ENCODE results near the gene BCL7C.
"Not testable (repeated sequence)": the region's sequence is repeated elsewhere in the genome, so short reads cannot be mapped to it uniquely, and the experiment has no call there.

Gene BCL7C

DNA sequence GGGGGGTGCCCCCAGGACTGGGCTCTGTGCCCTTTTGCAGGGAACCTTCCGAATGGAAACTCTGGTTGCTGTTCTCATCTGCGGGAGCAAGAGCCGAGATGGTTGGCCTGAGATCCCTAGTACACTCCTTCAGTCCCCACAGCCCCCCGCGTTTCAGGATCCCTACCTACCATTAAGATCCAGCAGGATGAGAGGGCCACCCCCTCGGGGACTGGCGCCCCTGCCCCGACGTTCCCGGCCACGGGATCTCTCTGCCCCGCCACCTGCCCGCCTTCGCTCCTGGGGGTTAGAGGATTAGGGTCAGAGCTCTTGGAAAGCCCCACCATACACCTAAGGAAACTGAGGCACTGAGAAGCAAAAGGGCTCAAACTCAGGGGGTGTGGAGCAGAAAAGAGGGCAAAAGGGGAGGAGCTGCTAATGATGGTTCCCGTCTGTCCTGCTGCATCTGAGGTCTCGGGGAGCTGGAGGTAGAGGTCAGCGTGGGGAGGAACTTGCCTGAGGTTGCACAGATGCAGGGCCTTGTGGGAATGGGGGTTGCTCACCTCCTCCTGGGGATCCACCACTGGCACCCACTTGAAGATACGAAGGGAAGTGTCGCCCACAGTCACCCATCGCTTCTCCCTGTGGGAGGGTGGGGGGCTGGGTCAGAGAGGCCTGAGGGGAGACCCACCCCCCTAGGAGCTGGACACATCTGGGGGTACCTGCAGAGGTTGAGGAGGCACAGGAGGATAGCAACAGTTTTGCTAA is 1.0 kb downstream of the BCL7C start:
- CTCF ChIA-PET, result interaction anchor here (1.1 kb wide), 1 partner anchor 16 kb away, joined by 4 read pairs; no protein-coding TSS in a partner anchor
- POLR2A ChIA-PET, result interaction anchor here (1.0 to 4.1 kb wide), 8 partner anchors 8 to 115 kb away, joined by 3 to 38 read pairs (median 4); no protein-coding TSS in a partner anchor
- TF ChIP-seq BHLHE40 (IDR thresholded peaks at IDR 0.05; ENCODE audit: borderline replicate concordance), result no peak
- no peak for TF ChIP-seq ELF4 (IDR thresholded peaks at IDR 0.05)
- TF ChIP-seq SP1 (IDR thresholded peaks at IDR 0.05), result no peak
- TF ChIP-seq HDGF (IDR thresholded peaks at IDR 0.05; ENCODE audit: borderline replicate concordance), result no peak
- TF ChIP-seq LEF1 (IDR thresholded peaks at IDR 0.05; ENCODE audit: borderline replicate concordance), result no peak
- no peak for TF ChIP-seq L3MBTL2 (conservative IDR thresholded peaks at IDR 0.05)
- DNase-seq (ENCODE audit: extremely low spot score), result no peak

DNA sequence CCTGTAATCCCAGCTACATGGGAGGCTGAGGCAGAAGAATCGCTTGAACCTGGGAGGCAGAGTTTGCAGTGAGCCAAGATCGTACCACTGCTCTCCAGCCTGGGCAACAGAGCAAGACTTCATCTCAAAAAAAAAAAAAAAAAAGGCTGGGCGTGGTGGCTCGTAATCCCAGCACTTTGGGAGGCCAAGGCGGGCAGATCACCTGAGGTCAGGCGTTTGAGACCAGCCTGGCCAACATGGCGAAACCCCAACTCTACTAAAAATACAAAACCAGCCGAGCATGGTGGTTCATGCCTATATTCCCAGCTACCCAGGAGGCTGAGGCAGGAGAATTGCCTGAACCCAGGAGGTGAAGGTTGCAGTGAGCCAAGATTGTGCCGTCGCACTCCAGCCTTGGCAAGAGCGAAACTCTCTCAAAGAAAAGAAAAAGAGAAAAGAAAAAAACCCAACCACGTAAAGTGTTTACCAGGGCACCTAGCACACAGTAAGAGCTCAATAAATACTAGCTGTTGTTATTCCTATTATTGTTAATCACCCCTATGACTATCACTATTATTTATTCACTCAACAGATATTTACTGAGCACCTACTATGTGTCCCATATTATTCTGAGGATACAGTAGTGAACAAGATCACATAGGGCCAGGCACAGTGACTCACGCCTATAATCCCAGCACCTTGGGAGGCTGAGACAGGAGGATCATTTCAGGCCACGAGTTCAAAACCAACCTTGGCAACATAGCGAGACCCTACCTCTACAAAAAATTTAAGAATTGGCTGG is 2.6 kb downstream of the BCL7C start:
- DNase-seq (ENCODE audit: extremely low spot score), result not testable (repeated sequence)
- POLR2A ChIA-PET, result interaction anchor here (1.0 to 4.1 kb wide), 3 partner anchors 11 to 109 kb away, joined by 3 to 38 read pairs (median 8); no protein-coding TSS in a partner anchor
- CTCF ChIA-PET, result interaction anchor here (0.7 to 1.4 kb wide), 2 partner anchors 10 to 46 kb away, joined by 3 read pairs; no protein-coding TSS in a partner anchor
- peak; percentile 53; the same call in 1 of the 2 replicates for TF ChIP-seq ZNF384 (IDR thresholded peaks at IDR 0.05)

DNA sequence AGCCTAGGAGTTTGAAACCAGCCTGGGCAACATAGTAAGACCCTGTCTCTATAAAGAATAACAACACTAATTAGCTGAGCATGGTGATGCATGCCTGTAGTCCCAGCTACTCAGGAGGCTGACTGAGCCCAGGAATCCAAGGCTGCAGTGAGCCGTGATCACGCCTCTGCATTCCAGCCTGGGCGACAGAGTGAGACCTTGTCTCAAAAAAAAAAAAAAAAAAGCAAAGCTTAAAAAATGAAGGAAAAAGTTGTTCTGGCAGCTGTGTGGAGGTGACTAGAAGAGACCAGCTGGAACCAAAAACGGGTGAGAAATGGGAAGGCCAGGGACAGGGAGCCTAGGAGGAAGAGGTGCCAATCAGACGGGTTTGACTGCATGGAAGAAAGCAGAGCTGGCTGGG is 4.2 kb downstream of the BCL7C start:
- POLR2A ChIA-PET, result interaction anchor here (1.0 to 1.2 kb wide), 3 partner anchors 12 to 108 kb away, joined by 3 to 5 read pairs (median 3); no protein-coding TSS in a partner anchor
- CTCF ChIA-PET, result interaction anchor here (0.6 to 0.8 kb wide), 2 partner anchors 29 to 54 kb away, joined by 3 read pairs; no protein-coding TSS in a partner anchor
- TF ChIP-seq ARNT (IDR thresholded peaks at IDR 0.05), result no peak
- 0 out of 2 replicates have a peak, but pooled peaks have one; percentile 7 for TF ChIP-seq PKNOX1 (IDR thresholded peaks at IDR 0.05)
- no peak for DNase-seq (ENCODE audit: extremely low spot score)

DNA sequence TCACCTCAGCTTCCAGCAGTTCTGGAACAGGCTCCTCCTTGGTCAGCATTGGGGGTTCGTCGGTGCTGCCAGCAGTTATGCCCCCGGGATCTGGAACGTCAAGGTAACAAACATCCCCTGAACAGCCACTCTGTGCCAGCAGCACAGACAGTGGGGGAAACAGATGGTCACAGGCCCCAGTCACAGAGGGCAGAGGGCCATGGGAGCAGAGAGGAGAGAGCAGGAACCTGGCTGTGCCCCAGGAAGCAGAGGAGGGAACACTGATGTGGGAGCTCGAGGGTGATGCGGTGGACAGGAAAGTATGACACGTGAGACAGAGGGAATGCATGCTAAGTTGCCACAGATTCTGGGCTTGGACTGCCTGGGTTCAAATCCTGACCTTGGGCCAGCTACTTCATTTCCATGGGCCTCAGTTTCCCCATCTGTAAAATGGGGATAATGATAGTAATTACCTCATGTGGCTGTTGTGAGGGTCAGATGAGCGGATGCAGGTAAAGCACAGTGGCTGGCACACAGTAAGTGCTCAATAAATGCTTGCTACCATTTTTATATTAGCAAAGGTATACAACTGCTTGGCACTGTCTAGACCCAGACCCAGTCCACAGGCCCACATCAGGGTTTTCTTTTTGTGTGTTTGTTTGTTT is 4.9 kb downstream of the BCL7C start:
- CTCF ChIA-PET, result interaction anchor here (0.8 kb wide), 1 partner anchor 28 kb away, joined by 3 read pairs; no protein-coding TSS in a partner anchor
- DNase-seq (ENCODE audit: extremely low spot score), result no peak
- TF ChIP-seq BHLHE40 (IDR thresholded peaks at IDR 0.05; ENCODE audit: borderline replicate concordance), result no peak
- TF ChIP-seq PKNOX1 (IDR thresholded peaks at IDR 0.05), result no peak
- TF ChIP-seq TARDBP (IDR thresholded peaks at IDR 0.05), result no peak
- no peak for TF ChIP-seq L3MBTL2 (conservative IDR thresholded peaks at IDR 0.05)
- TF ChIP-seq NFRKB (IDR thresholded peaks at IDR 0.05), result no peak
- TF ChIP-seq ELF4 (IDR thresholded peaks at IDR 0.05), result no peak
- no peak for TF ChIP-seq FOXK2 (IDR thresholded peaks at IDR 0.05)
- TF ChIP-seq FOXM1 (IDR thresholded peaks at IDR 0.05; ENCODE audit: borderline replicate concordance), result no peak
- TF ChIP-seq ZNF384 (IDR thresholded peaks at IDR 0.05), result no peak
- TF ChIP-seq ARNT (IDR thresholded peaks at IDR 0.05), result no peak
- no peak for TF ChIP-seq CTBP1 (IDR thresholded peaks at IDR 0.05; ENCODE audit: borderline replicate concordance)
- TF ChIP-seq SUZ12 (IDR thresholded peaks at IDR 0.05), result no peak
- TF ChIP-seq FOXA1 (IDR thresholded peaks at IDR 0.05), result no peak
- TF ChIP-seq LEF1 (IDR thresholded peaks at IDR 0.05; ENCODE audit: borderline replicate concordance), result no peak
- TF ChIP-seq HDGF (IDR thresholded peaks at IDR 0.05; ENCODE audit: borderline replicate concordance), result no peak
- POLR2A ChIA-PET, result interaction anchor here (1.2 to 4.6 kb wide), 2 partner anchors 14 to 41 kb away, joined by 3 to 21 read pairs; no protein-coding TSS in a partner anchor

DNA sequence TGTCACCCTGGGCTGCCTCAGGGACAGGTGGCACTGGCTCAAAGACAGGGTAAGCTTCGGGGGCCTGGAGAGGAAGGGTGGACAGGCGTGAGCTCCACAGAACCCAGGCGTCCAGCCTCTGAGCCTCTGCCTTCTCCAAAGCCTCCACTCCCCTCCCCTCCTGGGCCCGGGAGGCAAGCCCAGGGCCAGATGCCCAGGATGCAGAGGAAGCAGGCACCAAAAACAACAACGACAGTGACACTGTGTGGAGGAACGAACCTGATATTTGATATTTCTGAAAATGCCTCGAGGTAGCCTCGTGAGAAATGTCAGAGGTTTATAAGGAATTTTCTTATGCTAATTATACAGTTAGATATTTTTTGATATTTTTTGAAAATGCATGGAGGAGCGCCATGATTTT is 6.0 kb downstream of the BCL7C start:
- POLR2A ChIA-PET, result interaction anchor here (4.6 kb wide), 1 partner anchor 12 kb away, joined by 21 read pairs; no protein-coding TSS in a partner anchor
- TF ChIP-seq NFRKB (IDR thresholded peaks at IDR 0.05) (no peak), FOXK2 (IDR thresholded peaks at IDR 0.05) (no peak), ZNF384 (IDR thresholded peaks at IDR 0.05) (no peak), FOXM1 (IDR thresholded peaks at IDR 0.05; ENCODE audit: borderline replicate concordance) (no peak), TARDBP (IDR thresholded peaks at IDR 0.05) (no peak), ARNT (IDR thresholded peaks at IDR 0.05) (no peak), CTBP1 (IDR thresholded peaks at IDR 0.05; ENCODE audit: borderline replicate concordance) (no peak), SUZ12 (IDR thresholded peaks at IDR 0.05) (no peak), HDGF (IDR thresholded peaks at IDR 0.05; ENCODE audit: borderline replicate concordance) (no peak), LEF1 (IDR thresholded peaks at IDR 0.05; ENCODE audit: borderline replicate concordance) (no peak)

DNA sequence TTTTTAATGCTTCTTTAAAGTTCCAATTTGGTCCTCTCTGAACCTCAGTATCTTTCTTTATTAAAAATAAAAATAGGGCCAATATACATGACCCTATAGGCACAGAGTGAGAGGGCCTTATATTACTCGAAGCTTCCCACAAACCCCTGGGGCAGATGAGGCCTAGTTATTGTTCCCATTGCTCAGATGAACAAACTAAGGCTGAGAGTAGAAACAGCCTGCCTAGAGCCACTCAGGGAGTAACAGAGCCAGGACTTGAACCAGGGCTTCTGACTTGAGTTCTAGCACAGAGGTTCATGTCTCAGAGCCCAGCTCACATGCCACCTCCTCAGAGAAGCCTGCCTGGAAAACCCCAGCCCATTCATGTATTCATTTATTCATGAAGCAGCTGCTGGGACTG is 7.7 kb downstream of the BCL7C start:
- DNase-seq (ENCODE audit: extremely low spot score), result no peak
- POLR2A ChIA-PET, result interaction anchor here (4.6 kb wide), 1 partner anchor 11 kb away, joined by 21 read pairs; no protein-coding TSS in a partner anchor
- CTCF ChIA-PET, result no interaction called here
- no peak for TF ChIP-seq PKNOX1 (IDR thresholded peaks at IDR 0.05)
- no peak for TF ChIP-seq SP1 (IDR thresholded peaks at IDR 0.05)
- TF ChIP-seq LEF1 (IDR thresholded peaks at IDR 0.05; ENCODE audit: borderline replicate concordance), result no peak
- TF ChIP-seq HDGF (IDR thresholded peaks at IDR 0.05; ENCODE audit: borderline replicate concordance), result no peak
- no peak for TF ChIP-seq ELF4 (IDR thresholded peaks at IDR 0.05)
- no peak for TF ChIP-seq FOXK2 (IDR thresholded peaks at IDR 0.05)
- TF ChIP-seq NFRKB (IDR thresholded peaks at IDR 0.05), result no peak
- TF ChIP-seq SUZ12 (IDR thresholded peaks at IDR 0.05), result no peak
- TF ChIP-seq FOXM1 (IDR thresholded peaks at IDR 0.05; ENCODE audit: borderline replicate concordance), result no peak
- no peak for TF ChIP-seq TARDBP (IDR thresholded peaks at IDR 0.05)
- TF ChIP-seq ZNF384 (IDR thresholded peaks at IDR 0.05), result no peak
- no peak for TF ChIP-seq L3MBTL2 (conservative IDR thresholded peaks at IDR 0.05)
- TF ChIP-seq FOXA1 (IDR thresholded peaks at IDR 0.05), result no peak
- no peak for TF ChIP-seq CTBP1 (IDR thresholded peaks at IDR 0.05; ENCODE audit: borderline replicate concordance)
- TF ChIP-seq BHLHE40 (IDR thresholded peaks at IDR 0.05; ENCODE audit: borderline replicate concordance), result no peak

More for the DNA sequence above, 6.0 kb downstream of the BCL7C start:
- DNase-seq (ENCODE audit: extremely low spot score), result peak; percentile 4
- CTCF ChIA-PET, result no interaction called here

All from HEK293T (cell line).